GM19238 (cell line): Measurements from ENCODE around the gene SPDYE4.

Source experiments
- DNase-seq: peaks from one replicate; pipeline ENCODE4 v3.0.0; 2011; ENCODE audit warnings: low spot score; ENCODE audit not compliant: insufficient read length

SPDYE4 gene

DNA sequence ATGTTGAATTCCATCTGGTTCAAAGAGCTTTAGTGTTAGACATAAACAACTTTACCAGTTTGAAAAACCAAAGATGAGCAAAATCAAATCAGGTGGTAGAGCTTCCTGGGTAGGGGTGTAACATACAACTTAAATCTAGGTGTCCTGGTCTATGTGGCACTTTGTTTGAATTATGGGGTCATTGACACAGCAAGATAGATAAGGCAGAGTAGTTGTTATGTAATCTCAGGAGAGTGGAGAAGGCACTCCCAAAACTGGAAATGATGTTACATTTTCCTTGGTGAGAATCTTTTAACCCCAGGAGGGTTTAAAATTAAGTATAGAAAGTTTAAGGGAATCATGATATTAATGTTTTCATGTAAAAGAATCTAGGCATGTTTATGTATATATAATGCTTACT lies 45.6 kb downstream of the SPDYE4 start:
- no peak for DNase-seq

GRCh38 chr17:8711291-8711690 lies 47.1 kb downstream of the SPDYE4 start:
- DNase-seq = no peak

DNA sequence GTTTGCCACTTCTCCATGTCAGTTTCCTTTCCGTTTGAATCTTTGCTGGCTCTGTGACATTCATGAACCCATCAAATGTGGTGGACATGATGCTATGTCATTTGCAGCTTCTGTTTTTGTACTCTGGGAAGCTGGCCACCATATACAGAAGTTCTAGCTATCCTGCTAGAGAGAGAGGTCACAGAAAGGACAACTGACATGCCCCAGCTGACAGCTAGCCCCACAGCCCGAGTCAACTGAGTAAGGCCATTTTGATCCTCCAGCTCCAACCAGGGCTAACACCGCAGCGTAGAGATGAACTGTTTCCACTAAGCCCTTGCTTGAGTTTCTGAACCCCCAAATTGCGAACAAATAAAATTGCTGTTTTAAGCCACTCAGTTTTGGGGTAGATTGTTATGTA lies 47.5 kb downstream of the SPDYE4 start:
- DNase-seq = no peak

GRCh38 chr17:8709006-8709405 lies 49.3 kb downstream of the SPDYE4 start:
- DNase-seq = no peak

GRCh38 chr17:8708025-8708461 lies 50.3 kb downstream of the SPDYE4 start:
- no peak for DNase-seq

GRCh38 chr17:8707332-8708024 lies 50.9 kb downstream of the SPDYE4 start:
- no peak for DNase-seq

DNA sequence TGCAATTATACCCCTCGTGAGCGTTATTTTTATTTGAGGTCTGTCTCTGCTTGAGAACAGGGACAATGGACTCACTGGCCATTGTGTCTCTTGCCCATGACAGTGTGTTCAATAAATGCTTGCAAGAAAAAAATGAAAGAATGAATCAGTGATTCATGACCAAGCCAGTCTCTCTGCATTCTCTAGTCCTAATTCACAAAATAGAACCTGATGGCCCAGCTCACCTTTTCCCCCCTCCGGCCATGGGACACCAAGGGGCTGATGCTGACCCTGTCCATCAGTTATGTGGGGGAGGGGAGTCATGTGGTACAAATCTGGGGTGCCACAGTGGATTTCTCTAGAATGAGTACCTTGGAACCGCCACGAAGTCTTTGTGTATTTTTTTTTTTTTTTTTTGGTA lies 51.9 kb downstream of the SPDYE4 start:
- no peak for DNase-seq

- DNase-seq = no peak
Measured at GRCh38 chr17:8705427-8705826, 52.9 kb downstream of the SPDYE4 start.

- no peak for DNase-seq
Measured at GRCh38 chr17:8703001-8703400, 55.3 kb downstream of the SPDYE4 start.

GRCh38 chr17:8701754-8702153 lies 56.6 kb downstream of the SPDYE4 start:
- no peak for DNase-seq

DNA sequence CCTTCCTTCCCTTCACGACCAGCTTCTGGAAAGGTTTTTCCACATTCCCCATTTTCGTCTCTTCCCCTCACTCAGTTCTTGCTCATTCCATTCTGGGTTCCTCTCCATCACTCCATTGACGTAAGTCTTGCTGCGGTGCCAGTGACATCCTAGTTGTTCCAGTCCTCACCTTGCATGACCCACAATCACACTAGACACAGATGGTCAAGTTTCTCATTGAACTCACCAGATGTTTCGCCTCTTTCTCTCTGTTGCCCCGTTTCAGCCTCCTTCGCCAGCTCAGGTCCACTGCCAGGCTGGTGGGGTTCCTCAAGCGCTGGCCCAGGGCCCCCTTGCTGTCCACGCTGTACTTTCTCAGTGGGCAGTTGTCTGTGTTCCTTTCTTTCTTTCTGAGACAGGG lies 57.1 kb downstream of the SPDYE4 start:
- no peak for DNase-seq
